ENCODE measurements around the gene IGSF21. TPM values are rescaled to one million over a fixed set of nuclear protein-coding genes. Genes with fewer than 3 reads are reported as not detected.

Gene IGSF21
- total RNA-seq, 1 donor from 2014 or later = 3.2 TPM

DNA sequence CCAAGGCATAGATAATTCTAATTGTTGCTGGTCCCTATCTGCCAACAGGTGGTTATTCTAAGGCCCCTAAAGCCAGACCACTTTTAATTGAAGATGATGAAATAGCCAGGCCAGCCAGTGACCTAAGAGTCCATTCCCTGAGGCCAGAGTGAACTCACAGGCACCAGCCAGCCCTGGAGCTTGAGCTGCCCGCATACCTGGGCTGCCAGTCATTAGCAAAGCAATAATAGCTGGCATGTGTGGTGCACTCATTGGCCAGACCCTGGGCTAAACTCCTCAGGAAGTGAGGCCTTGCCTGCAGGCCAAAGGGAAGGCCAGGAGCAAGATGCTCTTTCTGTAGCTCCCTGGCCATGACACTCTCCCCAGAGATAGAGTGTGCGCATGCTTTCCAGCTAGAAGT lies 192.8 kb downstream of the IGSF21 start:
- intact Hi-C loops (cut with DNase I) = no loop called here
- Histone ChIP-seq H3K4me1 (no peaks in the 10 kb centered on the region), H3K27ac (no peak overlapping the region), H3K36me3 (no peaks in the 10 kb centered on the region), H3K4me3 (no peak overlapping the region), H3K9me3 (no peaks in the 10 kb centered on the region), H3K27me3 (no peaks in the 10 kb centered on the region)
- no peak for DNase-seq (ENCODE audit: extremely low spot score in 2 of 2)
- TF ChIP-seq POLR2AphosphoS5 (IDR thresholded peaks at IDR 0.05; ENCODE audit: insufficient read depth in 1 of 2, low read depth in 1 of 2) (no peak), POLR2A (IDR thresholded peaks at IDR 0.05) (no peak)
- TF ChIP-seq, protein P1, sequence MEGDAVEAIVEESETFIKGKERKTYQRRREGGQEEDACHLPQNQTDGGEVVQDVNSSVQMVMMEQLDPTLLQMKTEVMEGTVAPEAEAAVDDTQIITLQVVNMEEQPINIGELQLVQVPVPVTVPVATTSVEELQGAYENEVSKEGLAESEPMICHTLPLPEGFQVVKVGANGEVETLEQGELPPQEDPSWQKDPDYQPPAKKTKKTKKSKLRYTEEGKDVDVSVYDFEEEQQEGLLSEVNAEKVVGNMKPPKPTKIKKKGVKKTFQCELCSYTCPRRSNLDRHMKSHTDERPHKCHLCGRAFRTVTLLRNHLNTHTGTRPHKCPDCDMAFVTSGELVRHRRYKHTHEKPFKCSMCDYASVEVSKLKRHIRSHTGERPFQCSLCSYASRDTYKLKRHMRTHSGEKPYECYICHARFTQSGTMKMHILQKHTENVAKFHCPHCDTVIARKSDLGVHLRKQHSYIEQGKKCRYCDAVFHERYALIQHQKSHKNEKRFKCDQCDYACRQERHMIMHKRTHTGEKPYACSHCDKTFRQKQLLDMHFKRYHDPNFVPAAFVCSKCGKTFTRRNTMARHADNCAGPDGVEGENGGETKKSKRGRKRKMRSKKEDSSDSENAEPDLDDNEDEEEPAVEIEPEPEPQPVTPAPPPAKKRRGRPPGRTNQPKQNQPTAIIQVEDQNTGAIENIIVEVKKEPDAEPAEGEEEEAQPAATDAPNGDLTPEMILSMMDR (IDR thresholded peaks at IDR 0.05) = no peak

DNA sequence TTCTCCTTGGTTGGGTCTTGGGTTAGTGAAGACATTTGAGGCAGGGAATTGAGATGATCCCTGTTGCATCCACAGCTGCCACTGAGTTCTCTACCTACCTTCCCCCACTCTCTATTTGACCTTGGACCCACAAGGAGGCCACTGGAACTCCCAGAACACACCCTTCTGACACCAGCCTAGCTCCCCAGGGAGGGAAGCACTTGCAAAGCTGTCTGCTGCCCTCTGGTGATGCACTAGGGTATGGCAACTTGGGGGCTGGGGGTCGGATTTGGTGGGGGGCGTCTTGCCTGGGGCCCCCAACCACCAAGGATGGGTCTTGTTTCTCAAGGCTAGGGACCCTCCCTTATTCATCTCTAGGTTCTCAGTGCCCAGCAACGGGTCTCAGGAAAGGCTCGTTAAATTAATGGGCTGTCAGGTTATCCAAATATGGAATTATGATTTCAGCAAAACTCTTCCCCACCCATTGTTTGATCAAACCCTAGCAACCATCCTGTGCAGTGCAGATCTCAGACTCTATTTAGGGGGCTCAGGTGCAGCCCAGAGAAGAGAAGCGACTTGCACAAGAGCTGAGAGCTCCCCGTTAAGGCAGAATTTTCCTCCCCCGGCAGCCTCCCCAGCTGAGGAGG lies 195.3 kb downstream of the IGSF21 start:
- Histone ChIP-seq H3K27ac (no peak overlapping the region), H3K36me3 (no peaks in the 10 kb centered on the region), H3K9me3 (no peaks in the 10 kb centered on the region), H3K4me3 (no peak overlapping the region), H3K4me1 (no peaks in the 10 kb centered on the region), H3K27me3 (no peaks in the 10 kb centered on the region)
- intact Hi-C loops (cut with DNase I) = no loop called here
- TF ChIP-seq POLR2A (IDR thresholded peaks at IDR 0.05) (no peak), POLR2AphosphoS5 (IDR thresholded peaks at IDR 0.05; ENCODE audit: insufficient read depth in 1 of 2, low read depth in 1 of 2) (no peak)
- TF ChIP-seq, protein P1 (IDR thresholded peaks at IDR 0.05) = no peak
- no peak for DNase-seq (ENCODE audit: extremely low spot score in 2 of 2)

DNA sequence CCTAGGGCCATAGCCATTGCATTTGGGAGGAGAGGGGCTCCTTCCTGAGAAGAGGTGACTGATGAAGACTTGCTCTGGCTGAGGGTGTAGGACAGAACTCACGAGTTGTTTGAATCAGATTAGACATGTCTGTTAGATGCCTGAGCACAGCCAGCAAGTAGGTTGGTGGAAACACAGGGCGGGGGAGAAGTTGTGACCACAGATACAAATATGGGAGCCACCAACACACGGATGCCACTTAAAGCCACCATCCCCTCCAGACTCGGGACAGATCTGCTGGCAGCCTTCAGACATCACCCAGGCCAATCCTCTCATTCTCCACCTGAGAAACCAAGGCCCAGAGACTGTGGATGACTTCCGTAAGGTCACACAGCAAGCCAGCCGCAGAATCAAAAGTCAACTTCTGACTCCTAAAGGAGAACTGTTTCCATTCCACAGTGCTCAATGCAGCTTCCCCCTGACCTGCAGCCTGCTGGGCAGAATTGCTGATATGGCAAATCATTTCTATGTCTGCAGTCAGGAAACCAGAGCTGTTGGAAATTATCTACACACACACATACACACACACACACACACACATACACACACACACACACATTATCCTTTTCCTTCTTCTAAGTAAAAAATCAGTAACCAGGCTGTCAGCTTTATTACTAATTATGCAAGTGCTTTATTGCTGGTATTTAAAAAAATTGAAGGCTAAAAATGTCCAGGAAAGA lies 196.7 kb downstream of the IGSF21 start:
- H3K4me1 ChIP-seq = no peaks in the 10 kb centered on the region
- H3K4me3 ChIP-seq = no peak overlapping the region
- TF ChIP-seq, protein P1 (IDR thresholded peaks at IDR 0.05) = no peak
- TF ChIP-seq POLR2A (IDR thresholded peaks at IDR 0.05) (no peak), POLR2AphosphoS5 (IDR thresholded peaks at IDR 0.05; ENCODE audit: insufficient read depth in 1 of 2, low read depth in 1 of 2) (no peak)
- H3K9me3 ChIP-seq = no peaks in the 10 kb centered on the region
- DNase-seq (ENCODE audit: extremely low spot score in 2 of 2) = no peak
- no peaks in the 10 kb centered on the region for H3K36me3 ChIP-seq
- no peaks in the 10 kb centered on the region for H3K27me3 ChIP-seq
- H3K27ac ChIP-seq = no peak overlapping the region
- intact Hi-C loops (cut with DNase I) = no loop called here

DNA sequence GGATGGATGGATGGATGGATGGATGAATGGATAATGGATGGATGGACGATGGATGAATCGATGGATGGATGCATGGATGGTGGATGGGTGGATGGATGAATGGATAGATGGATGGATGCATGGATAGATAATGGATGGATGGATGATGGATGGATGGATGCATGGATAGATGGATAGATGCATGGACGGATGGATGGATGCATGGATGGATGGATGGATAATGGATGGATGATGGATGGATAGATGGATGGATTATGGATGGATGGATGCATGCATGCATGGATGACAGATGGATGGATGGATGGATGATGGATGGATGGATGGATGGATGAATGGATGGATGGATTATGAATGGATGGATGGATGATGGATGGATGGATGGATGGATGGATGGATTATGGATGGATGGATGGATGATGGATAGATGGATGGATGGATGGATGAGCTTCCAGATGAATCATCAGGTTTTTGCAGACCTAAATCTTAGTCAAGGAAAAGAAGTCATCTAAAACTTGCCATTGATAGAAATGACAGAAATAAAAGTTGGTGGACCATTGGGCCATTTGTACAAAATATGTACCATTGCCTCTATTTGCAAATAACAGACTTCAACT lies 197.7 kb downstream of the IGSF21 start:
- H3K27me3 ChIP-seq = no peaks in the 10 kb centered on the region
- TF ChIP-seq, protein P1 (IDR thresholded peaks at IDR 0.05) = no peak
- TF ChIP-seq POLR2A (IDR thresholded peaks at IDR 0.05) (no peak), POLR2AphosphoS5 (IDR thresholded peaks at IDR 0.05; ENCODE audit: insufficient read depth in 1 of 2, low read depth in 1 of 2) (no peak)
- H3K4me3 ChIP-seq = no peak overlapping the region
- no peaks in the 10 kb centered on the region for H3K4me1 ChIP-seq
- DNase-seq (ENCODE audit: extremely low spot score in 2 of 2) = no peak
- intact Hi-C loops (cut with DNase I) = no loop called here
- no peaks in the 10 kb centered on the region for H3K36me3 ChIP-seq
- H3K27ac ChIP-seq = no peak overlapping the region
- H3K9me3 ChIP-seq = no peaks in the 10 kb centered on the region

Measured in vagina (tissue), 2 donors.